OCI-LY7 (cell line): Measurements from ENCODE around the gene OPCML. TPM values are rescaled to one million over a fixed set of nuclear protein-coding genes. Genes with fewer than 3 reads are reported as not detected.

Source experiments
- BruUV-seq: library from RNA; stranded (reverse); fragments of 400-500 nt; replicated peaks from 2 replicates; lab custom pipeline; 2021; lab: Mats Ljungman, UMichigan
- CTCF ChIA-PET: fragments of 300-600 bp; sonication (Branson Sonifier 250); formaldehyde crosslinking; loops from one replicate; lab custom pipeline; 2022; ENCODE audit warnings: antibody characterized with exemption; ENCODE audit not compliant: unreplicated experiment; lab: Charles Lee
- POLR2A ChIA-PET: fragments of 300-600 bp; sonication (Branson Sonifier 250); formaldehyde crosslinking; loops from one replicate; lab custom pipeline; 2022; ENCODE audit warnings: antibody characterized with exemption; lab: Charles Lee
- DNase-seq: peaks from one replicate; pipeline ENCODE4 v3.0.0-alpha.2; 2015; ENCODE audit warnings: low spot score
- H2AFZ ChIP-seq: fragments of 200-600 bp; sonication (generic), shearing (Covaris generic); 2 replicates; pipeline ENCODE4 v1.6.1; 2014; ENCODE audit warnings: mild to moderate bottlenecking, antibody characterized with exemption, low read length, moderate library complexity
- H3K27ac ChIP-seq: fragments of 200-600 bp; sonication (generic); 2 replicates; pipeline ENCODE4 v1.5.1; 2014; ENCODE audit warnings: mixed run types, low read depth, mild to moderate bottlenecking, moderate library complexity, low read length, inconsistent platforms; ENCODE audit not compliant: poor library complexity, severe bottlenecking
- H3K36me3 ChIP-seq: fragments of 200-600 bp; sonication (generic); 2 replicates; pipeline ENCODE4 v1.6.1; 2014; ENCODE audit warnings: mild to moderate bottlenecking, antibody characterized with exemption, low read length, moderate library complexity, mixed read lengths; ENCODE audit not compliant: insufficient read depth
- H3K4me1 ChIP-seq: fragments of 200-600 bp; sonication (generic); 2 replicates; pipeline ENCODE4 v1.5.1; 2014; ENCODE audit warnings: mild to moderate bottlenecking, low read length; ENCODE audit not compliant: insufficient read depth, poor library complexity, severe bottlenecking
- H3K4me2 ChIP-seq: fragments of 200-600 bp; sonication (generic); 2 replicates; pipeline ENCODE4 v1.6.1; 2014; ENCODE audit warnings: mild to moderate bottlenecking, low read length
- H3K4me3 ChIP-seq: fragments of 200-600 bp; sonication (generic); 2 replicates; pipeline ENCODE4 v1.5.1; 2014; ENCODE audit warnings: mild to moderate bottlenecking, low read depth, low read length; ENCODE audit not compliant: poor library complexity, severe bottlenecking
- H3K79me2 ChIP-seq: fragments of 200-600 bp; sonication (generic); 2 replicates; pipeline ENCODE4 v1.6.1; 2016; ENCODE audit warnings: low read depth, mild to moderate bottlenecking, low read length, moderate library complexity, mixed read lengths; ENCODE audit not compliant: insufficient read depth
- H3K9me2 ChIP-seq: fragments of 200-600 bp; sonication (generic); 2 replicates; pipeline ENCODE4 v1.6.1; 2016; ENCODE audit warnings: mild to moderate bottlenecking, low read length, mixed read lengths; ENCODE audit not compliant: insufficient read depth
- H3K9me3 ChIP-seq: fragments of 200-600 bp; sonication (generic); 2 replicates; pipeline ENCODE4 v1.6.1; 2014; ENCODE audit warnings: mild to moderate bottlenecking, mixed run types, low read length, mixed read lengths
- H4K20me1 ChIP-seq: fragments of 200-600 bp; sonication (generic); 2 replicates; pipeline ENCODE4 v1.6.1; 2014; ENCODE audit warnings: mild to moderate bottlenecking, antibody characterized with exemption, low read length, moderate library complexity, mixed read lengths; ENCODE audit not compliant: insufficient read depth
- EZH2phosphoT487 ChIP-seq: fragments of 200-600 bp; sonication (generic); IDR thresholded peaks from 2 replicates; pipeline ENCODE4 v1.6.1; 2018; ENCODE audit warnings: low read depth, borderline replicate concordance, mild to moderate bottlenecking, mixed run types, antibody characterized with exemption, low read length, moderate library complexity, mixed read lengths
- intact Hi-C: fragments of 100-400 bp; cut with micrococcal nuclease; formaldehyde crosslinking; loops from one replicate; pipeline ENCODE4 v1.10.0; 2022; ENCODE audit not compliant: unreplicated experiment
- total RNA-seq, 2 experiments: library from RNA; depleted of rRNA in 1 of 2; stranded (reverse); fragments of >200 nt in 1 of 2; shearing (Covaris generic) in 1 of 2; gene quantifications; 2 replicates each; pipeline ENCODE4 v1.2.3, GENCODE V29; 2014 to 2022
- TF ChIP-seq, protein P1 (sequence below): fragments of 200-600 bp; sonication (generic); conservative IDR thresholded peaks from 2 replicates; pipeline ENCODE4 v1.5.1; 2014; ENCODE audit warnings: mild to moderate bottlenecking, antibody characterized with exemption, low read length, moderate library complexity, mixed read lengths

The OPCML gene
- total RNA-seq, 2 experiments from 2014 or later = not detected

- CTCF ChIA-PET = interaction anchor here (0.6 kb wide), 1 partner anchor 78 kb away, joined by 3 read pairs; no protein-coding TSS in a partner anchor
- no TSS peak for BruUV-seq
- no peaks in the 10 kb centered on the region for H3K36me3 ChIP-seq
- intact Hi-C loops = no loop called here
- H3K4me2 ChIP-seq = no peak overlapping the region
- no peak overlapping the region for H2AFZ ChIP-seq
- DNase-seq = no peak
- no peak for TF ChIP-seq EZH2phosphoT487
- TF ChIP-seq, protein P1, sequence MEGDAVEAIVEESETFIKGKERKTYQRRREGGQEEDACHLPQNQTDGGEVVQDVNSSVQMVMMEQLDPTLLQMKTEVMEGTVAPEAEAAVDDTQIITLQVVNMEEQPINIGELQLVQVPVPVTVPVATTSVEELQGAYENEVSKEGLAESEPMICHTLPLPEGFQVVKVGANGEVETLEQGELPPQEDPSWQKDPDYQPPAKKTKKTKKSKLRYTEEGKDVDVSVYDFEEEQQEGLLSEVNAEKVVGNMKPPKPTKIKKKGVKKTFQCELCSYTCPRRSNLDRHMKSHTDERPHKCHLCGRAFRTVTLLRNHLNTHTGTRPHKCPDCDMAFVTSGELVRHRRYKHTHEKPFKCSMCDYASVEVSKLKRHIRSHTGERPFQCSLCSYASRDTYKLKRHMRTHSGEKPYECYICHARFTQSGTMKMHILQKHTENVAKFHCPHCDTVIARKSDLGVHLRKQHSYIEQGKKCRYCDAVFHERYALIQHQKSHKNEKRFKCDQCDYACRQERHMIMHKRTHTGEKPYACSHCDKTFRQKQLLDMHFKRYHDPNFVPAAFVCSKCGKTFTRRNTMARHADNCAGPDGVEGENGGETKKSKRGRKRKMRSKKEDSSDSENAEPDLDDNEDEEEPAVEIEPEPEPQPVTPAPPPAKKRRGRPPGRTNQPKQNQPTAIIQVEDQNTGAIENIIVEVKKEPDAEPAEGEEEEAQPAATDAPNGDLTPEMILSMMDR = no peak
- no peaks in the 10 kb centered on the region for H3K9me2 ChIP-seq
- no peaks in the 10 kb centered on the region for H3K79me2 ChIP-seq
- no peaks in the 10 kb centered on the region for H4K20me1 ChIP-seq
- no peaks in the 10 kb centered on the region for H3K4me1 ChIP-seq
- H3K27ac ChIP-seq = no peak overlapping the region
- no peaks in the 10 kb centered on the region for H3K9me3 ChIP-seq
- POLR2A ChIA-PET = interaction anchor here (0.8 kb wide), 1 partner anchor 1579 kb away, joined by 3 read pairs; no protein-coding TSS in a partner anchor
- no peak overlapping the region for H3K4me3 ChIP-seq
These were observed 40.5 kb downstream of the OPCML start for GRCh38 chr11:133491680-133492383.

GRCh38 chr11:133480722-133481121 is 51.6 kb downstream of the OPCML start:
- no peak overlapping the region for H3K4me2 ChIP-seq
- no peak overlapping the region for H3K27ac ChIP-seq
- no TSS peak for BruUV-seq
- no peak overlapping the region for H3K4me3 ChIP-seq
- TF ChIP-seq, protein P1 = no peak
- TF ChIP-seq EZH2phosphoT487 = no peak
- H4K20me1 ChIP-seq = no peaks in the 10 kb centered on the region
- CTCF ChIA-PET = no interaction called here
- intact Hi-C loops = no loop called here
- no peaks in the 10 kb centered on the region for H3K9me2 ChIP-seq
- H2AFZ ChIP-seq = no peak overlapping the region
- POLR2A ChIA-PET = interaction anchor here (0.7 kb wide), 1 partner anchor 716 kb away, joined by 4 read pairs; no protein-coding TSS in a partner anchor
- no peaks in the 10 kb centered on the region for H3K9me3 ChIP-seq
- DNase-seq = no peak
- no peaks in the 10 kb centered on the region for H3K4me1 ChIP-seq
- H3K79me2 ChIP-seq = no peaks in the 10 kb centered on the region
- no peaks in the 10 kb centered on the region for H3K36me3 ChIP-seq

DNA sequence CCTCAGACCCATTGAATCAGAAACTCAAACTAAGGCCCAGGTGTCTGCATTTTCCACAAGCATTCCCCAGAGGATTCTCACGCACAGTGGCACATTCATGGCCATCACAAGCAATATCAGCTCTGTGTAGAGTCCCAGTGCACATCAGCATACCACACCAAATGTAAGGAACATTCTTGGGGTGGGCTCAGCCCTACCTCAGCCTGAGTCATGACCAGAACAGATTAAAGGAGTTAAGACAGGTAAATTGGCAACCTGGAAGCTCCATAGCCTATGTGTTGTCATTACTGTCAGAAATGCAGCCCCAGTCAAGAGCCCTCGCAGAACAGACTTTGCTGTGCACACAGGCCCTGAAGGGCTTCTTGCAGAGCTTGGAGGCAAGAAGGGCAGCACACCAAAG is 53.1 kb downstream of the OPCML start:
- Histone ChIP-seq H3K9me2 (no peaks in the 10 kb centered on the region), H3K27ac (no peak overlapping the region), H3K36me3 (no peaks in the 10 kb centered on the region), H3K4me1 (no peaks in the 10 kb centered on the region), H4K20me1 (no peaks in the 10 kb centered on the region), H3K4me2 (no peak overlapping the region), H3K79me2 (no peaks in the 10 kb centered on the region), H3K4me3 (no peak overlapping the region), H3K9me3 (no peaks in the 10 kb centered on the region), H2AFZ (no peak overlapping the region)
- CTCF ChIA-PET = no interaction called here
- TF ChIP-seq EZH2phosphoT487 = no peak
- TF ChIP-seq, protein P1 = no peak
- intact Hi-C loops = no loop called here
- BruUV-seq = no TSS peak
- no peak for DNase-seq
- POLR2A ChIA-PET = no interaction called here
